Islet precursor cell (in vitro differentiated cells): ENCODE measurements around the gene ITLN1.
"Not testable (repeated sequence)": the region's sequence is repeated elsewhere in the genome, so short reads cannot be mapped to it uniquely, and the experiment has no call there.

Source experiments
- DNase-seq: peaks from one replicate; pipeline ENCODE4 v3.0.0-alpha.2; 2018

Gene ITLN1

GRCh38 chr1:160882582-160882981, 2.4 kb downstream of the ITLN1 start:
- DNase-seq = no peak

- DNase-seq = not testable (repeated sequence)
Observed at GRCh38 chr1:160881264-160881663, 3.7 kb downstream of the ITLN1 start.

- DNase-seq = no peak
Observed at GRCh38 chr1:160880216-160880615, 4.8 kb downstream of the ITLN1 start.

- no peak for DNase-seq
Observed at GRCh38 chr1:160879056-160879455, 5.9 kb downstream of the ITLN1 start.

- no peak for DNase-seq
Observed at GRCh38 chr1:160877221-160877620, 7.8 kb downstream of the ITLN1 start.

- DNase-seq = no peak
Observed at GRCh38 chr1:160876311-160876710, 8.7 kb downstream of the ITLN1 start.

GRCh38 chr1:160875591-160875990, 9.4 kb downstream of the ITLN1 start:
- DNase-seq = not testable (repeated sequence)

GRCh38 chr1:160874935-160875334, 10.0 kb downstream of the ITLN1 start:
- no peak for DNase-seq

GRCh38 chr1:160868141-160868540, 16.8 kb downstream of the ITLN1 start:
- DNase-seq = no peak

- not testable (repeated sequence) for DNase-seq
Observed at GRCh38 chr1:160867651-160868050, 17.3 kb downstream of the ITLN1 start.

- DNase-seq = no peak
Observed at GRCh38 chr1:160866695-160867260, 18.2 kb downstream of the ITLN1 start.

GRCh38 chr1:160866001-160866694, 18.8 kb downstream of the ITLN1 start:
- DNase-seq = no peak

GRCh38 chr1:160865337-160865736, 19.6 kb downstream of the ITLN1 start:
- DNase-seq = no peak

- no peak for DNase-seq
Observed at GRCh38 chr1:160864173-160864572, 20.8 kb downstream of the ITLN1 start.

- no peak for DNase-seq
Observed at GRCh38 chr1:160863774-160864131, 21.2 kb downstream of the ITLN1 start.

- no peak for DNase-seq
Observed at GRCh38 chr1:160863061-160863773, 21.8 kb downstream of the ITLN1 start.

GRCh38 chr1:160862203-160863060, 22.5 kb downstream of the ITLN1 start, which contains the start of gene CD244:
CD244 (minus strand) TSS chr1:160862887; CDS start chr1:160862677, 210 bp downstream.
- peak; percentile 77 for DNase-seq

- no peak for DNase-seq
Observed at GRCh38 chr1:160860840-160861505, 24.0 kb downstream of the ITLN1 start.

GRCh38 chr1:160859166-160859565, 25.8 kb downstream of the ITLN1 start:
- DNase-seq = no peak

- no peak for DNase-seq
Observed at GRCh38 chr1:160858507-160858906, 26.5 kb downstream of the ITLN1 start.

- no peak for DNase-seq
Observed at GRCh38 chr1:160858097-160858496, 26.9 kb downstream of the ITLN1 start.

- peak; percentile 50 for DNase-seq
Observed at GRCh38 chr1:160855181-160855981, 29.6 kb downstream of the ITLN1 start.
